ENCODE results near the gene NRAP. TPM values are rescaled to one million over a fixed set of nuclear protein-coding genes. Genes with fewer than 3 reads are reported as not detected.
A peak's percentile ranks its signal among the peaks of the same experiment; 100 is the strongest.

Gene NRAP
- total RNA-seq, 1 donor from 2014 or later: not detected

GRCh38 chr10:113565364-113565763, 98.5 kb downstream of the NRAP start:
- H3K36me3 Mint-ChIP-seq (ENCODE audit: unreplicated experiment): no peaks in the 10 kb centered on the region
- peaks cover 3% of the 10 kb centered on the region for H3K4me1 Mint-ChIP-seq (ENCODE audit: unreplicated experiment)

GRCh38 chr10:113563306-113564088, 100.3 kb downstream of the NRAP start:
- peak; percentile 92 for DNase-seq (ENCODE audit: extremely low spot score, unreplicated experiment)
- peak; percentile 97 for TF ChIP-seq CTCF (IDR thresholded peaks at IDR 0.05)
- peak overlapping the region; percentile 81 for H3K4me3 Mint-ChIP-seq (ENCODE audit: unreplicated experiment)
- peaks cover 3% of the 10 kb centered on the region for H3K4me1 Mint-ChIP-seq (ENCODE audit: unreplicated experiment)
- no peak overlapping the region for H3K27ac Mint-ChIP-seq (ENCODE audit: unreplicated experiment)
- H3K36me3 Mint-ChIP-seq (ENCODE audit: unreplicated experiment): no peaks in the 10 kb centered on the region
- H3K9me3 Mint-ChIP-seq (ENCODE audit: unreplicated experiment): no peaks in the 10 kb centered on the region
- H3K27me3 Mint-ChIP-seq (ENCODE audit: unreplicated experiment): peaks cover 14% of the 10 kb centered on the region

More at GRCh38 chr10:113565364-113565763, 98.5 kb downstream of the NRAP start:
- Mint-ChIP-seq H3K9me3 (ENCODE audit: unreplicated experiment) (no peaks in the 10 kb centered on the region), H3K27ac (ENCODE audit: unreplicated experiment) (no peak overlapping the region), H3K4me3 (ENCODE audit: unreplicated experiment) (no peak overlapping the region), H3K27me3 (ENCODE audit: unreplicated experiment) (peaks cover 14% of the 10 kb centered on the region)
- TF ChIP-seq CTCF (IDR thresholded peaks at IDR 0.05): no peak
- DNase-seq (ENCODE audit: extremely low spot score, unreplicated experiment): no peak

- no peak overlapping the region for H3K4me3 Mint-ChIP-seq (ENCODE audit: unreplicated experiment)
- TF ChIP-seq CTCF (IDR thresholded peaks at IDR 0.05): no peak
Observed at GRCh38 chr10:113562704-113563103, 101.1 kb downstream of the NRAP start.

GRCh38 chr10:113562069-113562468, 101.8 kb downstream of the NRAP start:
- no peaks in the 10 kb centered on the region for H3K9me3 Mint-ChIP-seq (ENCODE audit: unreplicated experiment)
- TF ChIP-seq CTCF (IDR thresholded peaks at IDR 0.05): no peak
- H3K27me3 Mint-ChIP-seq (ENCODE audit: unreplicated experiment): peaks cover 27% of the 10 kb centered on the region

More at GRCh38 chr10:113562704-113563103, 101.1 kb downstream of the NRAP start:
- H3K36me3 Mint-ChIP-seq (ENCODE audit: unreplicated experiment): no peaks in the 10 kb centered on the region
- no peaks in the 10 kb centered on the region for H3K9me3 Mint-ChIP-seq (ENCODE audit: unreplicated experiment)
- no peak for DNase-seq (ENCODE audit: extremely low spot score, unreplicated experiment)
- peaks cover 22% of the 10 kb centered on the region for H3K27me3 Mint-ChIP-seq (ENCODE audit: unreplicated experiment)
- no peak overlapping the region for H3K27ac Mint-ChIP-seq (ENCODE audit: unreplicated experiment)
- H3K4me1 Mint-ChIP-seq (ENCODE audit: unreplicated experiment): peaks cover 3% of the 10 kb centered on the region

GRCh38 chr10:113561214-113561613, 102.6 kb downstream of the NRAP start:
- H3K36me3 Mint-ChIP-seq (ENCODE audit: unreplicated experiment): no peaks in the 10 kb centered on the region
- H3K4me3 Mint-ChIP-seq (ENCODE audit: unreplicated experiment): no peak overlapping the region
- DNase-seq (ENCODE audit: extremely low spot score, unreplicated experiment): no peak
- H3K27me3 Mint-ChIP-seq (ENCODE audit: unreplicated experiment): peaks cover 22% of the 10 kb centered on the region
- H3K9me3 Mint-ChIP-seq (ENCODE audit: unreplicated experiment): no peaks in the 10 kb centered on the region
- peaks cover 3% of the 10 kb centered on the region for H3K4me1 Mint-ChIP-seq (ENCODE audit: unreplicated experiment)
- no peak overlapping the region for H3K27ac Mint-ChIP-seq (ENCODE audit: unreplicated experiment)
- no peak for TF ChIP-seq CTCF (IDR thresholded peaks at IDR 0.05)

More at GRCh38 chr10:113562069-113562468, 101.8 kb downstream of the NRAP start:
- no peak overlapping the region for H3K4me3 Mint-ChIP-seq (ENCODE audit: unreplicated experiment)
- no peaks in the 10 kb centered on the region for H3K36me3 Mint-ChIP-seq (ENCODE audit: unreplicated experiment)
- peaks cover 3% of the 10 kb centered on the region for H3K4me1 Mint-ChIP-seq (ENCODE audit: unreplicated experiment)
- no peak for DNase-seq (ENCODE audit: extremely low spot score, unreplicated experiment)
- H3K27ac Mint-ChIP-seq (ENCODE audit: unreplicated experiment): no peak overlapping the region

Measured in osteocyte (in vitro differentiated cells).